T-cell (primary cell): ENCODE data around the gene FRAT1. TPM values are rescaled to one million over a fixed set of nuclear protein-coding genes. Genes with fewer than 3 reads are reported as not detected.

ENCODE experiments used
- ATAC-seq, 4 experiments: fragments of 200-7000 bp in 3 of 4; fragments of 150-1000 bp in 1 of 4; cut with Tn5 transposase; replicated peaks in 1 of 4; 1 replicate in 3 of 4; 2 replicates in 1 of 4; pipeline ENCODE4 v1.10.0; 2021; ENCODE audit warnings: moderate library complexity in 3 of 4, mild to moderate bottlenecking in 2 of 4, moderate number of reproducible peaks in 1 of 4
- CTCF ChIA-PET, 2 donors: fragments of 300-600 bp; sonication (Branson Sonifier 250); formaldehyde crosslinking; loops; one replicate each; lab custom pipeline; 2022; ENCODE audit warnings: antibody characterized with exemption in 2 of 2; lab: Charles Lee
- POLR2A ChIA-PET, 2 donors: fragments of 300-600 bp; sonication (Branson Sonifier 250); formaldehyde crosslinking; loops; one replicate each; lab custom pipeline; 2022; ENCODE audit warnings: antibody characterized with exemption in 2 of 2; lab: Charles Lee
- DNase-seq, 35 experiments: peaks; one replicate each; pipeline versions ENCODE4 v3.0.0 to v3.0.0-alpha.2; 2013 to 2023
- H3K27ac ChIP-seq: one replicate; pipeline ENCODE4 v1.5.1; 2013; ENCODE audit warnings: low read length
- H3K27me3 ChIP-seq, 2 experiments: replicated peaks in 1 of 2; 1 replicate in 1 of 2; 2 replicates in 1 of 2; pipeline versions ENCODE4 v1.6.1 to v1.7.0; 2013; ENCODE audit warnings: low read length in 1 of 2, mixed read lengths in 1 of 2; ENCODE audit not compliant: control insufficient read depth in 2 of 2, insufficient read depth in 2 of 2; ENCODE audit errors: extremely low read depth in 1 of 2
- H3K36me3 ChIP-seq, 2 donors: 1 replicate in 1 of 2; 2 replicates in 1 of 2; pipeline versions ENCODE4 v1.6.1 to v1.7.0; 2013; ENCODE audit warnings: low read length in 1 of 2; ENCODE audit not compliant: control insufficient read depth in 2 of 2, insufficient read depth in 1 of 2; ENCODE audit errors: extremely low read depth in 1 of 2
- H3K4me1 ChIP-seq, 2 experiments: 1 replicate in 1 of 2; 2 replicates in 1 of 2; pipeline versions ENCODE4 v1.6.1 to v1.7.0; 2013; ENCODE audit warnings: low read length in 2 of 2, mixed read lengths in 1 of 2; ENCODE audit not compliant: insufficient read depth in 2 of 2, control insufficient read depth in 1 of 2; ENCODE audit errors: extremely low read depth in 1 of 2
- H3K4me3 ChIP-seq, 2 donors: 1 replicate in 1 of 2; 2 replicates in 1 of 2; pipeline versions ENCODE4 v1.5.1 to v1.7.0; 2013; ENCODE audit warnings: mild to moderate bottlenecking in 2 of 2, low read length in 1 of 2, moderate library complexity in 1 of 2; ENCODE audit not compliant: control insufficient read depth in 1 of 2; ENCODE audit errors: extremely low read depth in 1 of 2
- H3K9me3 ChIP-seq: 2 replicates; pipeline ENCODE4 v1.7.0; 2013
- H3K27ac Mint-ChIP-seq, 2 donors: one replicate each; pipeline ENCODE4 v1.8.0; 2020 to 2021; ENCODE audit warnings: mild to moderate bottlenecking in 2 of 2, mixed read lengths in 2 of 2
- H3K27me3 Mint-ChIP-seq, 2 donors: one replicate each; pipeline ENCODE4 v1.8.0; 2021 to 2022; ENCODE audit warnings: mixed read lengths in 2 of 2
- H3K36me3 Mint-ChIP-seq: one replicate; pipeline ENCODE4 v1.8.0; 2021; ENCODE audit warnings: mixed read lengths
- H3K4me1 Mint-ChIP-seq, 3 donors: one replicate each; pipeline ENCODE4 v1.8.0; 2020 to 2022; ENCODE audit warnings: mixed read lengths in 3 of 3, mild to moderate bottlenecking in 1 of 3
- H3K4me3 Mint-ChIP-seq, 3 donors: one replicate each; pipeline ENCODE4 v1.8.0; 2020 to 2022; ENCODE audit warnings: mild to moderate bottlenecking in 3 of 3, mixed read lengths in 3 of 3, moderate library complexity in 3 of 3
- H3K9me3 Mint-ChIP-seq, 3 donors: one replicate each; pipeline ENCODE4 v1.8.0; 2020 to 2022; ENCODE audit warnings: mixed read lengths in 3 of 3
- WGBS: methylation state at CpG from one replicate; pipeline ENCODE4 v1.1.5; 2013; ENCODE audit warnings: missing lambda C conversion rate; ENCODE audit not compliant: insufficient coverage; 5-methylcytosine and 5-hydroxymethylcytosine counted together
- total RNA-seq, 35 experiments: library from RNA in 6 of 35; stranded (reverse) in 6 of 35; fragments of 120-200 nt in 1 of 35; gene quantifications; one replicate each; pipeline versions ENCODE4 v1.2.1 to v1.2.4 and lab custom pipeline; 2013 to 2026

The FRAT1 gene
- total RNA-seq, 5 donors from 2014 or later (not counting 1 experiment from before 2014, with no cell fraction given) = 20.6 to 47.9 (median 23.4) TPM

DNA sequence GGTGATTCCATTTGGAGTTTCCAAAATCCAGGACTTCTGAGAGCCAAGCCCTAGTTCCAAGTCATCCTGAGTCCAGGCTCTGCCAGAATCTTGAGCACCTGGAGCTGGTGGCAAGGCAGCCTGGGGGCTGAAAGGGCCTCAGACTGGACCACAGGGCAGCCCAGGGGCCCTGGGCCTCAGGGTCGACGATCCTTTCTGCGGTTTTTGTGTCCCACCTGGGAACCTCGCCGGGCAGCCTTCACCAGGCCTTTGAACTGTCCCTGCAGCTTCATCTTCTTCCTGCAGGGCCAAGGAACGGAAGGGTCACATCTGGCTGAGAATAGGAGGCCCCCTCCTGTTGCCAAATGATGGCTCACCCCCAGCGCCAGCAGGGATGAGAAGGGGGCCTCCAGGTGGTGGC is 37.8 kb downstream of the FRAT1 start:
- DNase-seq (no peak), ATAC-seq (no peak)
- no peaks in the 10 kb centered on the region for H3K27me3 ChIP-seq
- Mint-ChIP-seq H3K36me3 (peaks cover 28% of the 10 kb centered on the region), H3K4me3 (no peak overlapping the region), H3K9me3 (no peaks in the 10 kb centered on the region), H3K27me3 (no peaks in the 10 kb centered on the region), H3K4me1 (peaks cover 0 to 4% (median 0%) of the 10 kb centered on the region in 3 donors), H3K27ac (no peak overlapping the region)
- peaks cover 1 to 12% of the 10 kb centered on the region in 2 donors for H3K36me3 ChIP-seq
- H3K4me3 ChIP-seq = no peak overlapping the region
- POLR2A ChIA-PET = no interaction called here
- CTCF ChIA-PET = interaction anchor here (0.7 to 3.7 kb wide), 3 partner anchors 78 to 357 kb away, joined by 3 to 20 read pairs (median 5); no protein-coding TSS in a partner anchor
- no peak overlapping the region for H3K27ac ChIP-seq
- peaks cover 0 to 13% of the 10 kb centered on the region in 2 experiments for H3K4me1 ChIP-seq
- H3K9me3 ChIP-seq = no peaks in the 10 kb centered on the region
- 88% methylated on average over 7 of the region's 7 CpGs for WGBS

DNA sequence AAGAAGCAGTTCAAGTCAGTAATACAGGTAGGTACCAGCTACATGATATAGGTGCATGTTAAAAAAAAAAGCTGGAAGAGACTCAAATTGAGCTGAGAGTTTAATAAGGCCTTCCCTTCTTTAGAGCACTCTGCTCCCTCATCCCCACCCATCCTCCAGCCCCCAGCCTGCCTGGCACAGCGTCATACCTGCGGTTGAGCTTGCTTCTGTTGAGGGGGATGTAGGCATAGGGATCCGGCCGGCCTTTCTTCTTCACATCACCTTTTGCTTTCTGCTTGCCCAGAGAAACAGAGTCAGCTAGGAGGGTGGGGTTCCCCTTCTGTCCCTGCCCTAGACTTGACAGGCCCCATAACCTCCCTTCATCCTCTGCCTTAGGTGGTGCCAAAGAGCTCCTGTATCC is 39.3 kb downstream of the FRAT1 start:
- peaks cover 7 to 12% of the 10 kb centered on the region in 2 donors for H3K36me3 ChIP-seq
- no CpG with 5 or more reads among the region's 4 CpGs for WGBS
- Mint-ChIP-seq H3K9me3 (no peaks in the 10 kb centered on the region), H3K4me3 (no peak overlapping the region), H3K27me3 (no peaks in the 10 kb centered on the region), H3K36me3 (peaks cover 28% of the 10 kb centered on the region), H3K27ac (no peak overlapping the region), H3K4me1 (peaks cover 0 to 4% (median 0%) of the 10 kb centered on the region in 3 donors)
- H3K27ac ChIP-seq = no peak overlapping the region
- H3K9me3 ChIP-seq = no peaks in the 10 kb centered on the region
- DNase-seq (no peak), ATAC-seq (no peak)
- ChIA-PET CTCF (interaction anchor here (0.7 to 3.7 kb wide), 4 partner anchors 42 to 84 kb away, joined by 3 to 20 read pairs (median 7); no protein-coding TSS in a partner anchor), POLR2A (no interaction called here)
- H3K27me3 ChIP-seq = no peaks in the 10 kb centered on the region
- H3K4me1 ChIP-seq = peaks cover 0 to 13% of the 10 kb centered on the region in 2 experiments
- no peak overlapping the region for H3K4me3 ChIP-seq

DNA sequence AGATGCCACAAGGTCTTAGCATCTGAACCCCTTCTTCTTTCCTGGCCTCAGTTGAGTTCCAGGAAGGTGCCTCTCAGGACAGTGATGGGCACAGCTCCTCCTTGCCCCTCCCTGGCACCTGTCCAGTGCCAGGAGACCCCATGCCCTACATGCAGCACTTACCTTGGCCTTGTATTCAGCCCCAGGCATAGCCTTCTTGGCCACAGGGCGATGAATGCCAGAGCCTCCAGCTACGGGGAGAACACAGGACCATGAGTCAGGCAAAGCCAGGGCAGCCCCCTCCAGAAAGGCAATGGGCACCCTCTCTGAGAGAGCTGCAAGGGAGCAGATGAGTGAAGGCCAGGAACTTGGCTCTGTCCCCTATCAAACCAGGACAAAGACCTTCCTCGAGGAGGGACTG is 39.7 kb downstream of the FRAT1 start:
- no peak for DNase-seq
- Histone ChIP-seq H3K4me3 (no peak overlapping the region), H3K36me3 (peaks cover 7 to 14% of the 10 kb centered on the region in 2 donors), H3K27ac (no peak overlapping the region), H3K27me3 (no peaks in the 10 kb centered on the region), H3K9me3 (no peaks in the 10 kb centered on the region), H3K4me1 (peaks cover 0 to 13% of the 10 kb centered on the region in 2 experiments)
- peak overlapping the region in 1 of 2 donors; percentile 31 for H3K27ac Mint-ChIP-seq
- no peak for ATAC-seq
- no peaks in the 10 kb centered on the region for H3K9me3 Mint-ChIP-seq
- H3K27me3 Mint-ChIP-seq = no peaks in the 10 kb centered on the region
- ChIA-PET POLR2A (no interaction called here), CTCF (interaction anchor here (0.6 to 3.7 kb wide), 4 partner anchors 29 to 85 kb away, joined by 4 to 20 read pairs (median 8); no protein-coding TSS in a partner anchor)
- WGBS = 81% methylated on average over 3 of the region's 3 CpGs
- peaks cover 0 to 4% (median 0%) of the 10 kb centered on the region in 3 donors for H3K4me1 Mint-ChIP-seq
- H3K36me3 Mint-ChIP-seq = peaks cover 33% of the 10 kb centered on the region
- H3K4me3 Mint-ChIP-seq = no peak overlapping the region

DNA sequence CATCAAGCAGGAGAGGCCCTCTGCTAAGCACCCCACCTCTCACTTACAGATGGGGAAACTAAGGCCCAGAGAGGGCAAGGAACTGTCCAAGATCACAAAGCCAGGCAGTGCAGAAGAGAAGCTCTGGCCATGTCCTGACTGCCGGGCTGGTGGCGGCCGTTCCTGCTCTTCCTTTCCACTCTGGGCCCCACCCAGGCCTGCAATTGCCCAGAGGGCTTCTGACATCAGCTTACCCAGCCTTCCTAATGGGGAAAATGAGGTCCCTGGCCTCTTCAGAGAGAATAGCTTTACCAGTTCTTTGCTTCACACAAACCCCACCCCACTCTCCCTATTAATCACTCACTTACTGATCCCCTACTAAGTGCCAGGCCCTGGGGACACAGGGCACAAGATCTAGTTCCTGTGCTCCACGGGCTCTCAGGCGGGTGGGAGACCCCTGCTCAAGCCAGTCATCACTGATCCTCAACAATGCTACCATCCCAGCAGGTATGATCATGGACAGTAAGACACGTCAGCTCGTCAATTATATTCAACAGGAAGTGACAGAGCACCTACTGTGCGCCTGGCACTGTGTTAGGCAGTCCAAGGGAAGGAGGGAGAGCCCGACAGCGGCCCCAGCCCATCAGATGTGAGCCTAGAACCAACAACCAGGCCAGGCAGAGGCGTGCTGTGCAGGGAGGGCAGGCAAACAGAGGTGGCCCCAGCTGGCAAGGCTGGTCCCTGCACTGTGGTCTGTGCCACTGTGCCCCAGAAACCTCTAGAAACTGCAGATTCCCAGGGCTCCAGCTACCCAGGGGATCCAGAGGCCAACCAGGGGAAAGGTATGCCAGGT is 41.9 kb downstream of the FRAT1 start:
- Histone ChIP-seq H3K36me3 (peaks cover 7 to 19% of the 10 kb centered on the region in 2 donors), H3K27me3 (no peaks in the 10 kb centered on the region), H3K9me3 (no peaks in the 10 kb centered on the region), H3K4me3 (no peak overlapping the region), H3K4me1 (peaks cover 0 to 11% of the 10 kb centered on the region in 2 experiments), H3K27ac (no peak overlapping the region)
- peaks cover 0 to 9% (median 4%) of the 10 kb centered on the region in 3 donors for H3K4me1 Mint-ChIP-seq
- H3K27me3 Mint-ChIP-seq = no peaks in the 10 kb centered on the region
- ATAC-seq = no peak
- 94% methylated on average over 11 of the region's 11 CpGs for WGBS
- no peaks in the 10 kb centered on the region for H3K9me3 Mint-ChIP-seq
- ChIA-PET CTCF (interaction anchor here in 1 of 2 donors (0.9 kb wide), 1 partner anchor 151 kb away, joined by 3 read pairs; no protein-coding TSS in a partner anchor), POLR2A (no interaction called here)
- no peak overlapping the region for H3K4me3 Mint-ChIP-seq
- H3K36me3 Mint-ChIP-seq = peaks cover 47% of the 10 kb centered on the region
- no peak overlapping the region for H3K27ac Mint-ChIP-seq
- DNase-seq = no peak

DNA sequence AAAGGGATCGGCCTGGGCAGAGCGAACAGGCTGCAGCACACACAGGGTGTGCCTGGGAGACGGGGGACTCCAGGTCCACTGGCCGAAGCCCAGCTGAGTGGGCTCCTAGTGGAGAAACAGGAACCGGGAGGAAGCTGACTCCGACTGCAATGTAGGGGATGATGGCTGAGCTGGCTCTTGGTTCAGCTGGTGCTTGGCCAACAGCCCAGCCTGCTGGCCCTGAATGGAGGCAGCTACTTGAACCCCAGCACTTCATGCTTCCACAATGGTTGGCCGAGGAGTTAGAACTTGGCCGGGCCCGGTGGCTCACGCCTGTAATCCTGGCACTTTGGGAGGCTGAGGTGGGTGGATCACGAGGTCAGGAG is 42.4 kb downstream of the FRAT1 start:
- ATAC-seq = no peak
- DNase-seq = no peak
- WGBS = 100% methylated on average over 6 of the region's 11 CpGs
- Histone ChIP-seq H3K9me3 (no peaks in the 10 kb centered on the region), H3K4me3 (no peak overlapping the region), H3K27me3 (no peaks in the 10 kb centered on the region), H3K4me1 (peaks cover 0 to 5% of the 10 kb centered on the region in 2 experiments), H3K27ac (no peak overlapping the region), H3K36me3 (peaks cover 7 to 18% of the 10 kb centered on the region in 2 donors)
- Mint-ChIP-seq H3K9me3 (no peaks in the 10 kb centered on the region), H3K27ac (no peak overlapping the region), H3K4me3 (no peak overlapping the region), H3K27me3 (no peaks in the 10 kb centered on the region), H3K36me3 (peaks cover 47% of the 10 kb centered on the region), H3K4me1 (peaks cover 0 to 9% (median 2%) of the 10 kb centered on the region in 3 donors)
- CTCF ChIA-PET = interaction anchor here in 1 of 2 donors (0.9 kb wide), 1 partner anchor 151 kb away, joined by 3 read pairs; no protein-coding TSS in a partner anchor
- POLR2A ChIA-PET = no interaction called here

DNA sequence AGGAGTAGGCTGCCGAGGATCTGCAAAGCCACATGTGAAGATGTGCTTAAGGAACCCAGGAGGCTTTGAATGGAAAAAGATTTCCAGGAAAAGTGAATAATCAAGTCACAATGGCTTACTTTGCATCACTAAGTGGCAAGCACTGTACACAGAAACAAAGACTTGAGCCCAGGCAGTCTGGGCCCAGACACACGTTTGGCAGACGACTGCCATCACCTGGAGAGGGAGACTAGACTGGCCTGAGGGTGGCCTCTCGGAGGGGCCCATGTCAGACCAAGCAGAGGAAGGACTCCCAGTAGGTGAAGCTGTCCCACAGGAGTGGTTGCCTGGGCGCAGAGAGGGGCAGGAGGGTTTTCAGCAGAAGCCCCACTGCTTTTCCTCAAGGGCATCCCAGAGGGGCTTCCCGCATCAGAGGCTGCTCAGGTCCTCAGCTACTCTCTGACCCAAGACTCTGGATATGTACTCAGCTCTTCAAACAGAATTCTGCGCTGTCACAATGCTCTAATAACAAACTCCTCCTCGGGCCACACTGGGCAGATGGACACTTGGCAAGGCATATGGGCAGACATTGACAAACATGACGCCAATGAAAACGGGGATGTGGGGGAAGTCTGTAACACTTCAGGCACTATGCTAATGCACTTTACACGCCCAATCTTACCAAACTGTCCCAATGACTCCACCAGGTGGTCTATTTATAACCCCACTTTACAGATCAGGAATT is 43.4 kb downstream of the FRAT1 start:
- H3K4me1 ChIP-seq = no peaks in the 10 kb centered on the region
- no peak overlapping the region for H3K27ac ChIP-seq
- peaks cover 7 to 18% of the 10 kb centered on the region in 2 donors for H3K36me3 ChIP-seq
- DNase-seq (no peak), ATAC-seq (no peak)
- H3K27me3 ChIP-seq = no peaks in the 10 kb centered on the region
- Mint-ChIP-seq H3K27me3 (no peaks in the 10 kb centered on the region), H3K27ac (no peak overlapping the region), H3K4me3 (no peak overlapping the region), H3K9me3 (no peaks in the 10 kb centered on the region), H3K4me1 (peaks cover 0 to 9% (median 2%) of the 10 kb centered on the region in 3 donors), H3K36me3 (peaks cover 53% of the 10 kb centered on the region)
- H3K4me3 ChIP-seq = no peak overlapping the region
- POLR2A ChIA-PET = interaction anchor here in 1 of 2 donors (0.6 kb wide), 1 partner anchor 12 kb away, joined by 8 read pairs; no protein-coding TSS in a partner anchor
- WGBS = 91% methylated on average over 9 of the region's 11 CpGs
- CTCF ChIA-PET = no interaction called here
- H3K9me3 ChIP-seq = no peaks in the 10 kb centered on the region
